Caco-2 (cell line): ENCODE results near the gene ZSCAN5A. TPM values are rescaled to one million over a fixed set of nuclear protein-coding genes. Genes with fewer than 3 reads are reported as not detected.
"Not testable (repeated sequence)": the region's sequence is repeated elsewhere in the genome, so short reads cannot be mapped to it uniquely, and the experiment has no call there.

ENCODE experiments used
- BruUV-seq: library from RNA; stranded (reverse); fragments of 400-500 nt; replicated peaks from 2 replicates; lab custom pipeline; 2021; lab: Mats Ljungman, UMichigan
- CTCF ChIA-PET: fragments of 300-600 bp; sonication (Branson Sonifier 250); formaldehyde crosslinking; loops from one replicate; lab custom pipeline; 2022; ENCODE audit warnings: antibody characterized with exemption; lab: Charles Lee
- POLR2A ChIA-PET: fragments of 300-600 bp; sonication (Branson Sonifier 250); formaldehyde crosslinking; loops from one replicate; lab custom pipeline; 2022; ENCODE audit warnings: antibody characterized with exemption; lab: Charles Lee
- DNase-seq, 2 experiments: peaks; one replicate each; pipeline versions ENCODE4 v3.0.0 to v3.0.0-alpha.2; 2020 to 2022
- H3K27me3 ChIP-seq: replicated peaks from 2 replicates; pipeline ENCODE4 v1.6.0; 2011; ENCODE audit warnings: low read length; ENCODE audit not compliant: control insufficient read depth, insufficient read depth
- H3K36me3 ChIP-seq: 2 replicates; pipeline ENCODE4 v1.5.1; 2011; ENCODE audit warnings: low read length; ENCODE audit not compliant: control insufficient read depth, insufficient read depth
- H3K4me1 ChIP-seq: fragments of 250-450 bp; sonication (Bioruptor Pico); 2 replicates; pipeline ENCODE4 v1.5.1; 2020; ENCODE audit warnings: mild to moderate bottlenecking
- H3K4me3 ChIP-seq: 2 replicates; pipeline ENCODE4 v1.5.1; 2011; ENCODE audit warnings: low read depth, mild to moderate bottlenecking, control low read depth, low read length
- H3K9me3 ChIP-seq: fragments of 250-450 bp; sonication (Bioruptor Pico); 2 replicates; pipeline ENCODE4 v1.5.1; 2020; ENCODE audit warnings: mild to moderate bottlenecking, moderate library complexity
- H3K27ac Mint-ChIP-seq: one replicate; pipeline ENCODE4 v1.8.0; 2022; ENCODE audit warnings: mixed read lengths; ENCODE audit not compliant: unreplicated experiment
- H3K27me3 Mint-ChIP-seq: one replicate; pipeline ENCODE4 v1.8.0; 2022; ENCODE audit warnings: mixed read lengths; ENCODE audit not compliant: insufficient read depth, unreplicated experiment
- H3K36me3 Mint-ChIP-seq: one replicate; pipeline ENCODE4 v1.8.0; 2022; ENCODE audit warnings: mild to moderate bottlenecking, mixed read lengths; ENCODE audit not compliant: insufficient read depth, unreplicated experiment
- H3K4me1 Mint-ChIP-seq: one replicate; pipeline ENCODE4 v1.8.0; 2022; ENCODE audit warnings: low read depth, mixed read lengths; ENCODE audit not compliant: unreplicated experiment
- H3K4me3 Mint-ChIP-seq: one replicate; pipeline ENCODE4 v1.8.0; 2022; ENCODE audit warnings: mild to moderate bottlenecking, moderate library complexity, mixed read lengths; ENCODE audit not compliant: unreplicated experiment
- H3K9me3 Mint-ChIP-seq: one replicate; pipeline ENCODE4 v1.8.0; 2022; ENCODE audit warnings: mixed read lengths; ENCODE audit not compliant: unreplicated experiment
- CTCF ChIP-seq, 2 experiments: fragments of 200-600 bp in 1 of 2; IDR thresholded peaks; 1 replicate in 1 of 2; 2 replicates in 1 of 2; pipeline versions ENCODE4 v1.5.1 to v1.8.0; 2011 to 2022; ENCODE audit warnings: antibody characterized with exemption in 1 of 2, control low read depth in 1 of 2, inconsistent platforms in 1 of 2, low read depth in 1 of 2, low read length in 1 of 2, mild to moderate bottlenecking in 1 of 2, moderate library complexity in 1 of 2; ENCODE audit not compliant: insufficient read depth in 1 of 2, severe bottlenecking in 1 of 2, unreplicated experiment in 1 of 2
- intact Hi-C: fragments of 100-400 bp; cut with micrococcal nuclease; formaldehyde crosslinking; loops from one replicate; pipeline ENCODE4 v1.10.0; 2022; ENCODE audit not compliant: unreplicated experiment
- total RNA-seq: library from RNA; stranded (reverse); gene quantifications from 2 replicates; pipeline ENCODE4 v1.2.3, GENCODE V29; 2022

The ZSCAN5A gene
- total RNA-seq, 1 experiment from 2014 or later, result 11.3 TPM

GRCh38 chr19:56310462-56310861 lies 4.2 kb downstream of the ZSCAN5A start:
- Mint-ChIP-seq H3K4me3 (no peak overlapping the region), H3K4me1 (peaks cover 12% of the 10 kb centered on the region), H3K9me3 (no peaks in the 10 kb centered on the region), H3K36me3 (peaks cover 28% of the 10 kb centered on the region), H3K27ac (no peak overlapping the region), H3K27me3 (no peaks in the 10 kb centered on the region)
- intact Hi-C loops, result loop anchor here (5.0 kb wide), 1 partner anchor 233 kb away; no protein-coding TSS in a partner anchor
- BruUV-seq, result no TSS peak
- Histone ChIP-seq H3K9me3 (no peaks in the 10 kb centered on the region), H3K4me1 (peaks cover 5% of the 10 kb centered on the region; the same call in 1 of the 2 replicates), H3K36me3 (no peaks in the 10 kb centered on the region), H3K4me3 (no peak overlapping the region), H3K27me3 (no peaks in the 10 kb centered on the region)
- no peak for DNase-seq
- ChIA-PET POLR2A (no interaction called here), CTCF (interaction anchor here (0.7 to 1.8 kb wide), 2 partner anchors 23 to 57 kb away, joined by 5 to 31 read pairs; no protein-coding TSS in a partner anchor)
- TF ChIP-seq CTCF (IDR thresholded peaks at IDR 0.05; ENCODE audit: insufficient read depth in 1 of 2, low read depth in 1 of 2, low read length in 1 of 2, severe bottlenecking in 1 of 2, unreplicated experiment in 1 of 2), result no peak

- peak; percentile 49 to 77 for DNase-seq
- Mint-ChIP-seq H3K9me3 (no peaks in the 10 kb centered on the region), H3K4me3 (no peak overlapping the region), H3K4me1 (peaks cover 12% of the 10 kb centered on the region), H3K27ac (no peak overlapping the region), H3K27me3 (no peaks in the 10 kb centered on the region), H3K36me3 (peaks cover 20% of the 10 kb centered on the region)
- no peaks in the 10 kb centered on the region for H3K9me3 ChIP-seq
- H3K4me3 ChIP-seq, result no peak overlapping the region
- peak; percentile 86 to 89 for TF ChIP-seq CTCF (IDR thresholded peaks at IDR 0.05; ENCODE audit: insufficient read depth in 1 of 2, low read depth in 1 of 2, low read length in 1 of 2, severe bottlenecking in 1 of 2, unreplicated experiment in 1 of 2)
- H3K4me1 ChIP-seq, result peaks cover 5% of the 10 kb centered on the region; the same call in 1 of the 2 replicates
- intact Hi-C loops, result loop anchor here (5.0 kb wide), 1 partner anchor 232 kb away; no protein-coding TSS in a partner anchor
- ChIA-PET POLR2A (no interaction called here), CTCF (interaction anchor here (0.6 to 1.8 kb wide), 5 partner anchors 18 to 243 kb away, joined by 3 to 31 read pairs (median 5); no protein-coding TSS in a partner anchor)
- no peaks in the 10 kb centered on the region for H3K36me3 ChIP-seq
- H3K27me3 ChIP-seq, result no peaks in the 10 kb centered on the region
- no TSS peak for BruUV-seq
Observed at GRCh38 chr19:56309511-56310185, 5.0 kb downstream of the ZSCAN5A start.

GRCh38 chr19:56308792-56309191 lies 5.8 kb downstream of the ZSCAN5A start:
- intact Hi-C loops, result no loop called here
- H3K27me3 ChIP-seq, result no peaks in the 10 kb centered on the region
- Mint-ChIP-seq H3K4me1 (peaks cover 11% of the 10 kb centered on the region), H3K27me3 (no peaks in the 10 kb centered on the region), H3K4me3 (no peak overlapping the region), H3K27ac (no peak overlapping the region), H3K9me3 (no peaks in the 10 kb centered on the region), H3K36me3 (peaks cover 12% of the 10 kb centered on the region)
- no peak for DNase-seq
- no peaks in the 10 kb centered on the region for H3K36me3 ChIP-seq
- H3K9me3 ChIP-seq, result no peaks in the 10 kb centered on the region
- peaks cover 4% of the 10 kb centered on the region; the same call in 1 of the 2 replicates for H3K4me1 ChIP-seq
- ChIA-PET POLR2A (no interaction called here), CTCF (no interaction called here)
- TF ChIP-seq CTCF (IDR thresholded peaks at IDR 0.05; ENCODE audit: insufficient read depth in 1 of 2, low read depth in 1 of 2, low read length in 1 of 2, severe bottlenecking in 1 of 2, unreplicated experiment in 1 of 2), result no peak
- no peak overlapping the region for H3K4me3 ChIP-seq
- BruUV-seq, result no TSS peak

- H3K27me3 Mint-ChIP-seq, BruUV-seq, H3K27ac Mint-ChIP-seq, POLR2A ChIA-PET, DNase-seq, H3K4me1 ChIP-seq, intact Hi-C loops, H3K4me3 Mint-ChIP-seq, H3K36me3 ChIP-seq, H3K4me1 Mint-ChIP-seq, H3K9me3 ChIP-seq, H3K27me3 ChIP-seq, H3K4me3 ChIP-seq, CTCF ChIA-PET, H3K36me3 Mint-ChIP-seq, H3K9me3 Mint-ChIP-seq: not testable (repeated sequence)
Observed at GRCh38 chr19:56307062-56307461, 7.6 kb downstream of the ZSCAN5A start.
